ENCODE measurements around the gene CPNE2.

- no peak for TF ChIP-seq EP300 (IDR thresholded peaks at IDR 0.05; ENCODE audit: low read depth)
- TF ChIP-seq, protein P1, sequence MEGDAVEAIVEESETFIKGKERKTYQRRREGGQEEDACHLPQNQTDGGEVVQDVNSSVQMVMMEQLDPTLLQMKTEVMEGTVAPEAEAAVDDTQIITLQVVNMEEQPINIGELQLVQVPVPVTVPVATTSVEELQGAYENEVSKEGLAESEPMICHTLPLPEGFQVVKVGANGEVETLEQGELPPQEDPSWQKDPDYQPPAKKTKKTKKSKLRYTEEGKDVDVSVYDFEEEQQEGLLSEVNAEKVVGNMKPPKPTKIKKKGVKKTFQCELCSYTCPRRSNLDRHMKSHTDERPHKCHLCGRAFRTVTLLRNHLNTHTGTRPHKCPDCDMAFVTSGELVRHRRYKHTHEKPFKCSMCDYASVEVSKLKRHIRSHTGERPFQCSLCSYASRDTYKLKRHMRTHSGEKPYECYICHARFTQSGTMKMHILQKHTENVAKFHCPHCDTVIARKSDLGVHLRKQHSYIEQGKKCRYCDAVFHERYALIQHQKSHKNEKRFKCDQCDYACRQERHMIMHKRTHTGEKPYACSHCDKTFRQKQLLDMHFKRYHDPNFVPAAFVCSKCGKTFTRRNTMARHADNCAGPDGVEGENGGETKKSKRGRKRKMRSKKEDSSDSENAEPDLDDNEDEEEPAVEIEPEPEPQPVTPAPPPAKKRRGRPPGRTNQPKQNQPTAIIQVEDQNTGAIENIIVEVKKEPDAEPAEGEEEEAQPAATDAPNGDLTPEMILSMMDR (IDR thresholded peaks at IDR 0.05): no peak
Observed at GRCh38 chr16:57104706-57105105, 12.3 kb downstream of the CPNE2 start.
